Lower leg skin (tissue), 4 donors: Measurements from ENCODE around the gene SYCP2. TPM values are rescaled to one million over a fixed set of nuclear protein-coding genes. Genes with fewer than 3 reads are reported as not detected.

Experiments used
- DNase-seq, 2 donors: peaks; one replicate each; pipeline ENCODE4 v3.0.0-alpha.2; 2019; ENCODE audit warnings: low spot score in 2 of 2
- H3K4me3 ChIP-seq: fragments of 200-600 bp; sonication (generic); 2 replicates; pipeline ENCODE4 v1.5.1; 2017; ENCODE audit warnings: mild to moderate bottlenecking, low read depth; ENCODE audit not compliant: poor library complexity, severe bottlenecking
- CTCF ChIP-seq, 3 donors: fragments of 450-650 bp; IDR thresholded peaks; one replicate each; pipeline ENCODE4 v1.5.1; 2016; ENCODE audit warnings: antibody characterized with exemption in 3 of 3, mild to moderate bottlenecking in 3 of 3, moderate library complexity in 2 of 3
- POLR2A ChIP-seq, 2 donors: fragments of 450-650 bp; IDR thresholded peaks; one replicate each; pipeline ENCODE4 v1.6.1; 2016 to 2017; ENCODE audit warnings: antibody characterized with exemption in 2 of 2, mild to moderate bottlenecking in 1 of 2, moderate library complexity in 1 of 2
- WGBS, 2 donors: methylation state at CpG; one replicate each; pipeline ENCODE4 v1.1.5; 2018; 5-methylcytosine and 5-hydroxymethylcytosine counted together
- intact Hi-C: fragments of 100-400 bp; cut with DNase I; formaldehyde crosslinking; loops from one replicate; pipeline ENCODE4 v1.15.0; 2023; ENCODE audit warnings: low total_unique reads
- total RNA-seq, 4 donors: library from RNA; depleted of rRNA; stranded (reverse); fragments of >200 nt; gene quantifications; one replicate each; pipeline ENCODE4 v1.1.0, GENCODE V29; 2016

Gene SYCP2
- total RNA-seq, 4 donors from 2014 or later, result 1.9 to 12.9 (median 2.4) TPM

- TF ChIP-seq POLR2A (IDR thresholded peaks at IDR 0.05), result no peak
- WGBS, 2 donors, result 47 to 65% methylated on average over 19 of the region's 19 CpGs
- H3K4me3 ChIP-seq, result no peak overlapping the region
- intact Hi-C loops, result no loop called here
- DNase-seq, result peak; percentile 13 to 83
These were observed 104.2 kb downstream of the SYCP2 start for GRCh38 chr20:59829054-59829785.

GRCh38 chr20:59828125-59829053, 105.0 kb downstream of the SYCP2 start:
- 92 to 93% methylated on average over 15 of the region's 15 CpGs for WGBS, 2 donors
- TF ChIP-seq CTCF (IDR thresholded peaks at IDR 0.05) (no peak), POLR2A (IDR thresholded peaks at IDR 0.05) (no peak)
- intact Hi-C loops, result no loop called here
- DNase-seq, result peak; percentile 12 to 82
- H3K4me3 ChIP-seq, result no peak overlapping the region

DNA sequence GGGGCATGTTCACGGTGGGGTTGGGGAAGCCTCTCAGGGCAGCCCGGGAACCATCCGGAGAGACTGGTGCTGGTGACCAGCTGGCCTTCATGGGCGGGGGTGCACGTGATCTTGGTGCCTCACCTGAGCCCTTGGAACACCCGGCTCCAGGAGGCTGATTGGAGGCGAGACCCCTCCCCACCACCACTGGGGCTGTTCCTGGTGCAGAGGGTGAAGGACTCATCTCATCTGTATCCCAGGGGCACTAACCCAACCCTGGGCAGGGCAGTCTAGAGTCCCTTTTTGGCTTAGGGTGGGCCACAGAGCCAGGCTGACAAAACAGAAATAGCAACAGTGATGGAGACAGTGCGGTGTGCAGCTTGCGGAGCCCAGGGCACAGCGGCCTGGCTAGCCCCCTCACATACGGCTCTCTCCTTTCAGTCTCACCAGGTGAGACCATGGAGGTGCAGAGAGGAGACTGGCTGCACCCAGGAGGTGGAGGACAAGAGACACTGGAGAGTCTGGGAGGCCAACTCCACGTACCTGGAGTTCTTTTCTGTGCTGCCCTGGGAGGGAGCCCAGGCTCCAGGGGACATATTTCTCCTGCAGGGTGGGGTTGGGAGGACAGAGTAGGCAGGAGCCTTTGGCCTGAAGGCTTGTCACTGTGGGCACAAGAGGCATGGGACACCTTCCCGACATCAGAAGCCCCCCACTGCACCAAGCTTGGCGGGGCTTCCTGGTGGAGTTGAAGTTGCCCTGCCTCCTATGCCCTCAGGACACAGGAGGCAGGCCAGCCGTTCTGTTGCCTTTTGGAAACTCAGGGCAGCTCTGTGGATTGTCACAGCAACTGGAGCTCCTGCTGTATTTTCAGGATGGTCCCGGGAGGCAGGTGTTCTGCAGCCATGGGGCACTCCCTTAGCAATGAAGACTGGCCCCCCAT, 106.0 kb downstream of the SYCP2 start:
- intact Hi-C loops, result no loop called here
- peak; percentile 13 to 83 for DNase-seq
- WGBS, 2 donors, result 81 to 87% methylated on average over 13 to 16 of the region's 16 CpGs

GRCh38 chr20:59825944-59826759, 107.3 kb downstream of the SYCP2 start:
- intact Hi-C loops, result no loop called here
- 63 to 70% methylated on average over 11 of the region's 11 CpGs for WGBS, 2 donors
- DNase-seq, result peak; percentile 56 to 85
- no peak overlapping the region for H3K4me3 ChIP-seq
- peak in 1 of 3 donors; percentile 34 for TF ChIP-seq CTCF (IDR thresholded peaks at IDR 0.05)
- TF ChIP-seq POLR2A (IDR thresholded peaks at IDR 0.05), result no peak

More for the DNA sequence above, 106.0 kb downstream of the SYCP2 start:
- TF ChIP-seq CTCF (IDR thresholded peaks at IDR 0.05) (no peak), POLR2A (IDR thresholded peaks at IDR 0.05) (no peak)
- no peak overlapping the region for H3K4me3 ChIP-seq

GRCh38 chr20:59825563-59825920, 107.9 kb downstream of the SYCP2 start:
- DNase-seq, result peak; percentile 12 to 43

More at GRCh38 chr20:59825563-59825920, 107.9 kb downstream of the SYCP2 start:
- H3K4me3 ChIP-seq, result no peak overlapping the region
- 93 to 98% methylated on average over 4 of the region's 4 CpGs for WGBS, 2 donors
- intact Hi-C loops, result no loop called here
- TF ChIP-seq CTCF (IDR thresholded peaks at IDR 0.05) (no peak), POLR2A (IDR thresholded peaks at IDR 0.05) (no peak)
